Measurements from ENCODE around the gene DDN.

Gene DDN

DNA sequence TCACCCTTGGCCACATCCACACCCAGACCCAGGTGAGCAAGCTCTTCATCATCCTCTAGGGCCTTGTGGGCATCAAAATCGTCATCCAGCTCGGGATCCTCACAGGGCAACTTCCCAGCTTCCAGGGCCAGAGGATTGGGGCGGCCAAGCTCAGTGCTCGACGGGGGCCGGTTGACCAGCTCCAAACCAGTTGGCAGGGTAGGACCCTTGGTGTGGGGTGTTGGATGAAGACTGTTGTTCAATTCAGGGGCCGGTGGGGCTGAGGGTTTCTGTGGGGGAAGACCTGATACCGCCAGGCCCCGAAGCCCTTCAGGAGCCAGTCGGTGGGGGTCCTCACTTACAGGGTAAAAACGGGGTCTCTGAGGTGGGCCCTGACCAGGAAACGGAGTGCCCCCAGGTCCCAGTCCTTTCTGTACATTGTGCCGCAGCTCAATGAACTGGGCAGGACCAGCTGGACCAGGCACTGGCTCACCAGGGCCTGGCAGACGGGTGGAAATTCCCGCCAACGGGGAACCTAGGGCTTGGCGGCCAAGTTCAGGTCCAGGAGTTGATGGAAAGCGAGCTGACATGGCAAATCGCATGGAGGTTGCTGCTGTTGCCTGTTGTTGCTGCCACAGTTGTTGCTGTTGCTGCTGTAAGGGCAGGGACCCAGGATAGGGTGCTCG, 39.2 kb upstream of the DDN start:
- Histone ChIP-seq H3K9me3 (ENCODE audit: severe bottlenecking) (no peaks in the 10 kb centered on the region), H3K36me3 (peaks cover 97% of the 10 kb centered on the region), H3K4me3 (ENCODE audit: low read depth, low read length) (no peak overlapping the region), H3K27me3 (ENCODE audit: insufficient read depth, low read depth, severe bottlenecking) (no peaks in the 10 kb centered on the region), H3K27ac (no peak overlapping the region)
- DNase-seq: no peak
- TF ChIP-seq CTCF (IDR thresholded peaks at IDR 0.05; ENCODE audit: low read depth, low read length): no peak

DNA sequence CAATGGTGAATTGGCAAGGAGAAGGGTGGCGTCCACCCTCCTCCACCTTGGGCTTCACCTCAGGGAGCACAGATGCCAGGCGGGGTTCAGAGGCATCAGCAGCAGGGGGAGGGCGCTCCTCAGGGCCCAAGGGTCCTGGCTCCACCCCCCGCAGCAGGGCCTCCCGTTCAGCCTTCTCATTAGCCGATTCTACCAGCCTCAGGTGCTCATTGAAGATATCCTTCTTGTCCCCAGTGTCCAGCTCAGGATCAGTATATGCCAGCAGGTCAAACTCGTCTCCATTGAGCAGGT, 38.7 kb upstream of the DDN start:
- Histone ChIP-seq H3K36me3 (peaks cover 97% of the 10 kb centered on the region), H3K9me3 (ENCODE audit: severe bottlenecking) (no peaks in the 10 kb centered on the region), H3K27ac (no peak overlapping the region), H3K27me3 (ENCODE audit: insufficient read depth, low read depth, severe bottlenecking) (no peaks in the 10 kb centered on the region), H3K4me3 (ENCODE audit: low read depth, low read length) (no peak overlapping the region)
- no peak for DNase-seq
- no peak for TF ChIP-seq CTCF (IDR thresholded peaks at IDR 0.05; ENCODE audit: low read depth, low read length)

DNA sequence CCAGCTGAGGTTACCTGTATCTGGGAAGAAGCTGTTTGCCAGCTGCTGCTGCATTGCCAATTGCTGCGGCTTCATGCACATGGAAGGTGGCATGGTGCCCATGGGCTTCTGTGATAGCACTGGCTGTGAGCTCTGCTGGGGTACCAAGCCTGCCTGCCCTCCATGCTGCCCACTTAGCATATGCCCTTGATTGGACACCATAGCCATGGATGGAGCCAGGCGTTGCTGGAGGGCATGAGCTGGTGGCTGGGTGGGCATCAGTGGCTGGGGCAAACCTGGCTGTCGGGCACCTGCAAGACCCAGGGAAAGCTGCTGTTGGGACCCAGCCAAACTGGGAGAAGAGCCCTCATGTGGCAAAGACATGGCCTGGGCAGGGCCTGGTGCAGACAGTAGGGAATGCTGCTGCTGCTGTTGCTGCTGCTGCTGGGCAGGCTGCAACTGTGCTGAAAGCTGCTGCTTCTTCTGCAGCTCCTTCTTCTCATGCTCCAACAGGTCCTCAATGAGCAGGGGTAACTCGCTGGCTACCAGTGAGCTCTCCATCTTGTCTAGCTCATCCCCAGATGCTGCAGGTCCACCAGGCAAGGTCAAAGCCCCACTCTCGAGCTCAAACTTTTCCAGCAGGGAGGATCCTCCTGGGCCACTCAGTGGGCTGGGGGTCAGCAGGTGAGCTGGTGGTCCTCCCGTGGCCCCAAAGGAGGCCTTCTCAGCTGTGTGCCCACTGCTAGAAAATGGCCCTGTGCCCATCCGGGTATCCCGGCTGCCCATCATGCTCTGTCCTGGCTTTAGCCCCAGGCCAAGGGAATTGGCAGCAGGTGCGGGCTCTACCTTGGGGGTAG, 38.2 kb upstream of the DDN start:
- Histone ChIP-seq H3K9me3 (ENCODE audit: severe bottlenecking) (no peaks in the 10 kb centered on the region), H3K36me3 (peaks cover 97% of the 10 kb centered on the region), H3K4me3 (ENCODE audit: low read depth, low read length) (no peak overlapping the region), H3K27me3 (ENCODE audit: insufficient read depth, low read depth, severe bottlenecking) (no peaks in the 10 kb centered on the region), H3K27ac (no peak overlapping the region)
- no peak for DNase-seq
- no peak for TF ChIP-seq CTCF (IDR thresholded peaks at IDR 0.05; ENCODE audit: low read depth, low read length)

GRCh38 chr12:49036029-49036428, 36.9 kb upstream of the DDN start:
- TF ChIP-seq CTCF (IDR thresholded peaks at IDR 0.05; ENCODE audit: low read depth, low read length): no peak
- Histone ChIP-seq H3K27ac (no peak overlapping the region), H3K9me3 (ENCODE audit: severe bottlenecking) (no peaks in the 10 kb centered on the region), H3K27me3 (ENCODE audit: insufficient read depth, low read depth, severe bottlenecking) (no peaks in the 10 kb centered on the region), H3K4me3 (ENCODE audit: low read depth, low read length) (no peak overlapping the region), H3K36me3 (peaks cover 97% of the 10 kb centered on the region)
- DNase-seq: no peak

DNA sequence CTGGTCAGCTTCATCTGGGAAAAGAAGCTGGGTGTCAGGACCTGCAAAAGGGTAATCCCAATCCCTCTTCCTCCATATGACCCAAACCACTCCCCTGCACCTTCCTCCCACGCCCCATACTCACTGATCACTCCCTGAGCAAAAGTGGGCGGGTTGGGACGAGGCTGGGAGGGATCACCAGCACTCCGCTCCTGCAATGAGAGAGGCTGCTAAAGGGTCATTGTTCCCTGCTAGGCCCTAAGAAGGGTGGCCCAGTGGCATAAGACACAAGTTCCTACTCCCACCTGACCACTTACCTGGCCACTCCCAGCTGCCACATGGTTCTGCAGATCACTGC, 35.1 kb upstream of the DDN start:
- Histone ChIP-seq H3K36me3 (peaks cover 96% of the 10 kb centered on the region), H3K27ac (no peak overlapping the region)
- no peak for TF ChIP-seq CTCF (IDR thresholded peaks at IDR 0.05; ENCODE audit: low read depth, low read length)

More for the DNA sequence above, 35.1 kb upstream of the DDN start:
- H3K9me3 ChIP-seq (ENCODE audit: severe bottlenecking): no peaks in the 10 kb centered on the region
- H3K4me3 ChIP-seq (ENCODE audit: low read depth, low read length): no peak overlapping the region
- no peaks in the 10 kb centered on the region for H3K27me3 ChIP-seq (ENCODE audit: insufficient read depth, low read depth, severe bottlenecking)
- no peak for DNase-seq
